ENCODE data around the gene KCNQ2.
"Not testable (repeated sequence)": the region's sequence is repeated elsewhere in the genome, so short reads cannot be mapped to it uniquely, and the experiment has no call there.

The KCNQ2 gene

DNA sequence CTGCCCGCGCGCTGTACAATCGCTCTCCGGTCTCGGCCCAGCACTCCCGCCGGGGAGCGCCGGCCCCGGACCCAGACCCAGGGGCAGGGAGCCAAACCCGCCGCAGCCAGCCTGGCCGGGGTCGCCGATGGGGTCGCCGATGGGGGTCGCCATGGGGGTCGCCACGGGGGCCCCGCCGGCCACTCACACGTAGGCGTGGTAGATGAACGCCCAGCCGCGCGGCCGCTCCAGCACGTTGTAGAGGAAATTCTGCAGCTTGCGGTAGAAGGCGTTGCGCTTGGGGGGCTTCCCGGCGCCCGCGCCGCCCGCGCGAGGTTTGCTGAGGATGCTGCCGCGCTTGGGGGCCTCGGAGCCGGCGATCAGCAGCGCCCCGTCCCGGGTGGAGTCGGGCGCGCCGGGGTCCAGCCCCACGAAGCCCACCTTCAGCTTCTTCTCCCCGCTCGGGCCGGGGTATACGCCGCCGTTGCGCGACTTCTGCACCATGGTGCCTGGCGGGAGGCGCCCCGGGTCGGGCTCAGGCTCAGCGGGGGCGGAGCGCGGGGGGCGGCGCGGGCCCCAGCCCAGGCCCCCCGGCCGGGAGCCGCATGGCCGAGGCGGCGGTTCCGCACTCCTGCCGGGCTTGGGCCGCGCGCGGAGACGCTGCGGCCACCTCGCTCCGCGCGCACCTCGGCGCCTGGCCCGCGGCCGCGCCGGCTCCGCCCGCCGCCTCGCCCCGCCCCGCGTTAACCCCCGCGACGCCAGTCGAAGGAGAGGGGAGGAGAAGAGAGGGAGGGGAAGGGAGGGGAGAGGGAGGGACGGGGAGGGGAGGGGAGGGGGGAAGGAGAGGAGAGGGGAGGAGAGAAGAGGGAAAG lies at the start of gene KCNQ2:
KCNQ2 (minus strand) TSS at position 675 of the 851 bp plus-strand sequence; CDS start at position 483, 192 bp downstream.
- H3K4me3 ChIP-seq (ENCODE audit: low read length), result peak within 1 kb of the TSS; percentile 65
- H2AFZ ChIP-seq (ENCODE audit: low read depth, low read length), result no peak within 1 kb of the TSS
- peaks cover 28% of the 10 kb centered on the region for H3K4me1 ChIP-seq (ENCODE audit: insufficient read depth, low read length)
- no peaks in the 10 kb centered on the region for H3K9me3 ChIP-seq (ENCODE audit: low read length)
- H3K36me3 ChIP-seq (ENCODE audit: insufficient read depth, low read length), result no peaks in the 10 kb centered on the region
- peaks cover 23% of the 10 kb centered on the region for H3K27me3 ChIP-seq (ENCODE audit: insufficient read depth, low read length)

- peak overlapping the region; percentile 98 for H3K4me3 ChIP-seq (ENCODE audit: low read length)
- H3K4me1 ChIP-seq (ENCODE audit: insufficient read depth, low read length), result peaks cover 17% of the 10 kb centered on the region
- H3K27me3 ChIP-seq (ENCODE audit: insufficient read depth, low read length), result no peaks in the 10 kb centered on the region
- H3K9me3 ChIP-seq (ENCODE audit: low read length), result peaks cover 6% of the 10 kb centered on the region
- no peak overlapping the region for H2AFZ ChIP-seq (ENCODE audit: low read depth, low read length)
- H3K36me3 ChIP-seq (ENCODE audit: insufficient read depth, low read length), result peaks cover 26% of the 10 kb centered on the region
Observed at GRCh38 chr20:63521602-63522001, 49.1 kb upstream of the KCNQ2 start.

GRCh38 chr20:63520934-63521601 lies 48.6 kb upstream of the KCNQ2 start:
- H3K36me3 ChIP-seq (ENCODE audit: insufficient read depth, low read length), result peaks cover 26% of the 10 kb centered on the region
- no peaks in the 10 kb centered on the region for H3K27me3 ChIP-seq (ENCODE audit: insufficient read depth, low read length)
- peaks cover 6% of the 10 kb centered on the region for H3K9me3 ChIP-seq (ENCODE audit: low read length)
- H2AFZ ChIP-seq (ENCODE audit: low read depth, low read length), result no peak overlapping the region
- H3K4me3 ChIP-seq (ENCODE audit: low read length), result peak overlapping the region; percentile 98
- H3K4me1 ChIP-seq (ENCODE audit: insufficient read depth, low read length), result peaks cover 17% of the 10 kb centered on the region

DNA sequence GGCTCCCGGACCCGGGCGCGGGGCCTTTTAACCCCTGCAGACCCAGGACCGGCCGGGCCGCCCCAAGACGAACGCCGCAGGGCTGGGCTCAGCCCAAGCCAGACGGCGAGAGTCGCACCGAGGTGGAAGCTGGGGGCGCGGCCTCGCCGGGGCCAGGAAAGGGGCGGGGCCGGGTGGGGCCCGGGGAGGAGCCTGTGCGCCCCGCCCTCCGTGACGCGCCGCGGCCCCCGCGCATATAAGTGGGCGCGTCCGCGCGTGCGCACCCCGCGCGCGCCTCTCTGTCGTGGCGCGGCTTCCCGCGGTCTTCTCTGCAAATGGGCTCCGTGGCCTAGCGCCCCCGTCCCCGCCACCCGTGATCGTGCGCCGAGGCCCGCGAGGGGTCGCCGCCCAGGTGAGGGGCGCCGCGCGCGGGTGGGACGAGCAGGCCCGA lies 48.1 kb upstream of the KCNQ2 start, which contains the start of gene PPDPF:
PPDPF (plus strand) TSS at position 262 of the 430 bp plus-strand sequence. CDS start 544 bp downstream, outside the sequence.
- peaks cover 6% of the 10 kb centered on the region for H3K9me3 ChIP-seq (ENCODE audit: low read length)
- peaks cover 17% of the 10 kb centered on the region for H3K4me1 ChIP-seq (ENCODE audit: insufficient read depth, low read length)

GRCh38 chr20:63519668-63520503 lies 47.4 kb upstream of the KCNQ2 start:
- Histone ChIP-seq H2AFZ (ENCODE audit: low read depth, low read length) (peak overlapping the region; percentile 75), H3K4me3 (ENCODE audit: low read length) (peak overlapping the region; percentile 98), H3K4me1 (ENCODE audit: insufficient read depth, low read length) (peaks cover 17% of the 10 kb centered on the region), H3K27me3 (ENCODE audit: insufficient read depth, low read length) (no peaks in the 10 kb centered on the region), H3K9me3 (ENCODE audit: low read length) (peaks cover 6% of the 10 kb centered on the region), H3K36me3 (ENCODE audit: insufficient read depth, low read length) (peaks cover 26% of the 10 kb centered on the region)

More for the DNA sequence above, 48.1 kb upstream of the KCNQ2 start, which contains the start of gene PPDPF:
- Histone ChIP-seq H3K27me3 (ENCODE audit: insufficient read depth, low read length) (no peaks in the 10 kb centered on the region), H3K4me3 (ENCODE audit: low read length) (peak within 1 kb of the TSS; percentile 98), H3K36me3 (ENCODE audit: insufficient read depth, low read length) (peaks cover 26% of the 10 kb centered on the region), H2AFZ (ENCODE audit: low read depth, low read length) (peak within 1 kb of the TSS; percentile 75)

DNA sequence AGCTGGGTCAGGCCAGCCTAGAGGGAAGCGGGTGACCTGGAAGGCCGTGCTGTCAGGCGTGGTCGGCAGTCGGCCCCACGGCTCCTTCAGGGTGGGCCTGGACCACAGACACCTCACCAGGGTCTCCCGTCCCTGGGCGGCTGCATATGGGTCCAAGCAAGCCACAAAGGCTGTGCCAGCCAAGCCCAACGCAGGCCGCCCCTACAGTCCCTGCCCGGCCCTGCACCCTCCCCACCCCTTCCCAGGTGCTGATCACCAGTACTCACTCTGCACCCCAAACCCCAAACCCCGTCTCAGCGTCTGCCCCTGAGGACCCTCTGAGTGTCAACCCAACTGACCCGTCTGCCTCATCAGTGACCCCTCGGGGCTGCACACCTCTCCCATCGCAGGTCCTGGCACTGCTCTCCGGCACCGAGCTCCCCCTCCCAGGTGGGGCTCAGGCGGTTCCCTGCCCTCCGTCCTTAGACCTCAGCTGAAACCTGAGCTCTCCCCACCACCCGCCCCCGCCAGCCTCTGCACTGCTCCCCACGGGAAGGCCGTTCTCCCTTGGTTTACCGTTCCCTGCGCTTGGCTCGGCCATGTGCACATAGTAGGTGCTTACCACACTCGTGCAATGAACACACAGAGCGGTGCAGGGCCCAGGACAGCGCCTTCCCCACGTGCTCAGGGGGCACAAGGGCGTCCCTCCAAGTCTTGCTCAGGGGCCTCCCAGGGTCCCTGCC lies 46.7 kb upstream of the KCNQ2 start:
- H2AFZ ChIP-seq (ENCODE audit: low read depth, low read length), result no peak overlapping the region
- peaks cover 17% of the 10 kb centered on the region for H3K4me1 ChIP-seq (ENCODE audit: insufficient read depth, low read length)
- H3K36me3 ChIP-seq (ENCODE audit: insufficient read depth, low read length), result peaks cover 26% of the 10 kb centered on the region
- H3K27me3 ChIP-seq (ENCODE audit: insufficient read depth, low read length), result no peaks in the 10 kb centered on the region
- peak overlapping the region; percentile 98 for H3K4me3 ChIP-seq (ENCODE audit: low read length)
- H3K9me3 ChIP-seq (ENCODE audit: low read length), result peaks cover 6% of the 10 kb centered on the region

GRCh38 chr20:63518351-63518861 lies 46.0 kb upstream of the KCNQ2 start:
- Histone ChIP-seq H3K36me3 (ENCODE audit: insufficient read depth, low read length) (peaks cover 23% of the 10 kb centered on the region), H3K9me3 (ENCODE audit: low read length) (peaks cover 5% of the 10 kb centered on the region), H3K4me3 (ENCODE audit: low read length) (no peak overlapping the region), H2AFZ (ENCODE audit: low read depth, low read length) (no peak overlapping the region), H3K27me3 (ENCODE audit: insufficient read depth, low read length) (no peaks in the 10 kb centered on the region), H3K4me1 (ENCODE audit: insufficient read depth, low read length) (peaks cover 17% of the 10 kb centered on the region)

DNA sequence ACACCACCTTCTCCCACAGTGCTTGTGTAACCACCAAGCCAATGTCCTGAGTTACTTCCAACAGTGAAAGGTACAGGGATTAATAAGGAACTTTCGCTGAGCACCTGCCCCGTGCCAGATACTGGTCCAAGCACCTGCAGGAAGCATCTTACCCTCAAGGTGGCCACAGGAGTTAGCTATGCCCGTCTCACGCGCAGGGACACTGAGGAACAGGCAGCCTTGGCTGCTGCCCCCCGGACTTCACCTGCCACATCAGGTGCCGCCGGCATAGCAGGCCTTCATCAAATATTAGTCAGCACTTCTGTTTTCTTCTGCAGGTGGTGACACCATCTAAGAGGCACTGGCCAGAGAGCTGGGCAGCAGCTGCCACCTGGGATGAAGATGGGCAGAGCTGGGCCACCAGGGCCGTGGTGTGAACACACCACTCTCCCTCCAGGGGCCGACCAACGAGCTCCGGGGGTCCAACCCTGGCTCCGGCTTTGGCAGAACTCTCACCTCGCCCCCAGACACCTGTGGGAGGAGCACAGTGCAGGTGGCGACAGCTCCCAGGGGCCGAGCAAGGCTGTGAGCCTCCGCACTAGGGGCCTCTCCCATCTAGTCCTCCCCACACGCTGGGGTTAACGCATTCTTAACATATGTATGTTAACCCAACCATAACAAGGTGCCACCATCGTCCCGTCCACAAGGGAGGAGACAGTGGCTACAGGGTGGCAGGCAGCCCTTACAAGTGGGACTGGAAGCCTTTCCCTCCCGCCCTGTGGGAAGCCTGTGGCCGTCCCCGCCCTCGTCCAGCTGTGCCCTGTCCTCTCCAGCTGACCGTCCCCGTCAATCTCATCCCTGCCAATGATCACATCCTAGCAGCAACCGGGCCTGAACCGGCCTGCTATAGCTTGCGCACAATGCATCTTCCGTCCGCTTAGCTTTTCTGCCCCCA lies 45.2 kb upstream of the KCNQ2 start:
- Histone ChIP-seq H3K4me3 (ENCODE audit: low read length) (no peak overlapping the region), H2AFZ (ENCODE audit: low read depth, low read length) (no peak overlapping the region), H3K27me3 (ENCODE audit: insufficient read depth, low read length) (no peaks in the 10 kb centered on the region), H3K4me1 (ENCODE audit: insufficient read depth, low read length) (peaks cover 17% of the 10 kb centered on the region), H3K9me3 (ENCODE audit: low read length) (peaks cover 6% of the 10 kb centered on the region), H3K36me3 (ENCODE audit: insufficient read depth, low read length) (peaks cover 17% of the 10 kb centered on the region)

GRCh38 chr20:63514520-63514919 lies 42.1 kb upstream of the KCNQ2 start:
- not testable (repeated sequence) for H3K4me1 ChIP-seq (ENCODE audit: insufficient read depth, low read length); H3K27me3 ChIP-seq (ENCODE audit: insufficient read depth, low read length); H3K36me3 ChIP-seq (ENCODE audit: insufficient read depth, low read length); H3K9me3 ChIP-seq (ENCODE audit: low read length); H2AFZ ChIP-seq (ENCODE audit: low read depth, low read length); H3K4me3 ChIP-seq (ENCODE audit: low read length)

- Histone ChIP-seq H3K9me3 (ENCODE audit: low read length) (peaks cover 7% of the 10 kb centered on the region), H3K36me3 (ENCODE audit: insufficient read depth, low read length) (peaks cover under 1% of the 10 kb centered on the region), H3K27me3 (ENCODE audit: insufficient read depth, low read length) (no peaks in the 10 kb centered on the region), H3K4me1 (ENCODE audit: insufficient read depth, low read length) (no peaks in the 10 kb centered on the region), H2AFZ (ENCODE audit: low read depth, low read length) (no peak overlapping the region), H3K4me3 (ENCODE audit: low read length) (no peak overlapping the region)
Observed at GRCh38 chr20:63513207-63513606, 40.8 kb upstream of the KCNQ2 start.

DNA sequence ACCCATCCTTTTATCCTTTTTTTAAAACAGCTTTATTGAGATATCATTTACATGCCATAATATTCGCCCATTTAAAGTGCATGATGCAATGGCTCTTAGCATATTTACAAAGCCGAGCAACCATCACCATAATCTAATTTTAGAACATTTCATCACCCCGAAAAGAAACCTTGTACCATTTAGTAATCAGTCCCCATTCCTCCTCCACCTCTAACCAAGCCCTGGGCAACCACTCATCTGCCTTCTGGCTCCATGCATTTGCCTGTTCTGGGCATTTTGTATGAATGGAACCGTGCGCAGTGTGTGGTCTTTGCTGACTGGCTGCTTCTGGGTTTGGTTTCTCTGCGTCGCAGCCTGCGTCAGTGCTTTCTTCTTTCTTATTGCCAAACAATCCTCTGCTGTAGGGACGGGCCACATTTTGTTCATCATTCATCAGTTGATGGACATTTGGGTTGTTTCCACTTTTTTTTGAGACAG lies 36.7 kb upstream of the KCNQ2 start:
- Histone ChIP-seq H3K4me1 (ENCODE audit: insufficient read depth, low read length) (no peaks in the 10 kb centered on the region), H2AFZ (ENCODE audit: low read depth, low read length) (no peak overlapping the region), H3K4me3 (ENCODE audit: low read length) (no peak overlapping the region), H3K36me3 (ENCODE audit: insufficient read depth, low read length) (no peaks in the 10 kb centered on the region), H3K27me3 (ENCODE audit: insufficient read depth, low read length) (no peaks in the 10 kb centered on the region), H3K9me3 (ENCODE audit: low read length) (peaks cover 19% of the 10 kb centered on the region)
